CD4-positive, alpha-beta T cell treated with Interleukin-15 for 4 hours (primary cell): ENCODE data around the gene KIAA1958.
"Not testable (repeated sequence)": the region's sequence is repeated elsewhere in the genome, so short reads cannot be mapped to it uniquely, and the experiment has no call there.

Experiments
- DNase-seq: peaks from one replicate; pipeline ENCODE4 v3.0.0-alpha.2; 2020; ENCODE audit warnings: low spot score

Gene KIAA1958

DNA sequence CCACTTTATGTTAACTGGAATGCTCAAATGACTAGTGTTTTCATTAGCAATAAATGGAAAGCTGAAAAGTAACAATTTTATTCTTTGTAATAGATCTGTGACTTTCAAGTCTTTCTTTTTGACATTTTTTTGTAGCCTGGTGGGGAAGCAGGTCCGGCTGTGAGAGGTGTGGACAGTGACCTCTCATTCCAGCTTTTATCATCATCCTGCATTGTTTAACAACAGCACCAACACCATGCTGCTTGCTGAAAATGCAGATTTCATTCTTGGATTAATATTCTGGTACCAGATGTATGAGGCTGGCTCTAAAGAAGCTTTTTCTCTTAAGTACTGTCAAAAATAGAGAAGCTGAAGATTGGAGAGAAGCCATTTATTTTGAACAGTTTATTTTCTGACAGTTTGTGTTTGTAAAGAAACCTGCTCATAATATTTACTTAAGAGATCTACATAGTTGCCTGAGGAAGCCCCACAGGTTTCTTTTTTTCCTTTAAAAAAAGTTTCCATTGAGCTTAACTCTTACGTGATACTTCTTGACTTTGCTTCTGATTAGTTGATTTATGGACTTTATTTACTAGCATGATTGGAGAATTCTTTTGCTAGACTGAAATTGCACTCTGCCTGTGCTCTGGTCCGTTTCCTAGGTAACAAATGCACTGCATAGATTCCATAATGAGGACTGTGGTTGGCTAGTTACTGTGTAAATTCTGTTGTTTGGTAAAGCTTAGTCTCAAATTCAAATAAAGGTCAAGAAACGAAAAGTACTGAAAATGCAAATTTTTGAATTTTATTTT is 3.4 kb downstream of the KIAA1958 start:
- no peak for DNase-seq

DNA sequence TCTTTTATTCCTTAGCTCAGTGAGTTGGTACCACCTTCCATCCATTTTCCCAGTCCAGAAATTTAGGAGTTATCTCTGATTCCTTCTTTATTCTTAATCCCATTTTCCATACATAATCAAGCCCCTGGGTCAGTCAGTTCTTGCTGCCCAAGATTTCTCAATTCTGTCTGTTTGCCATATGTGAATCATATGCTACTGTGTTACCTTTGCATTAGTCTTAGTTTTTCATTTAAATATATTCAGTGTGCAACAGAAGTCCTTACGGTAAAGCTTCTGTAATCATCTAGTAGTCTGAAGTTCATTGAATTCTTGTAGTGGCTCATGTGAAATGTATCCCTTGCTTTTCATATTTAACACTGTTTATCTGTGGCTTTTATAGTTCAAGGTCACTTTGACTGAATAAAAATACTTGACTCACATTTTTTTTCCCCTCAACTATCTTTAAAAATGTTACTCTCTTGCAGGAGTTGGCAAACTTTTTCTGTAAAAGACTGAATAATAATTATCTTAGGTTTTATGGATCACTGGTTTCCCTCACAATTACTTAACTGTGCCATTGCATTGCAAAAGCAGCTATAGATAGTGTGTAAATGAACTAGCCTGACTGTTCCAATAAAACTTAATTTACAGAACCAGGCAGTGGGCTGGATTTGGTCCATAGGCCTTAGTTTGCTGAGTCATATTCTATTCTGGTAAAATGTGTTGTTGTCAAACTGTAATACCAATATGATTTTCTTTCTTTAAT is 6.9 kb downstream of the KIAA1958 start:
- no peak for DNase-seq

GRCh38 chr9:112494153-112494552 is 7.5 kb downstream of the KIAA1958 start:
- DNase-seq: no peak

DNA sequence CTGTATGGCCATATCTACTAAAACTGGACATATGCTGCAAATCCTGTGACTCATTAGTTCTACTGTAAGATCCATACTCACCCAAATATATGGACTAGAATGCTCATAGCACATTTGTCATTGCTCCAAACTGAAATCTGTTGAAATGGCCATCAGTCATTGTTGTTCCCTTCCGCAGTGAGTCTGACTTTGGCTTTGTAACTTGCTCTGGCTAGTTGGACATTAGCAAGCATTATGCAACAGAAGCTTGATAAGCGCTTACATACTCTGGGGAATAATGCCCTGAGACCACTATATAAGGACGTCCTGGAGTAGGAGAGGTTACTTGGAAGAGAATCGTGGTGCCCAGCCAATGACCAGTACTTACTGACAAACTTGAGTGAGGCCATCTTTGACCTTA is 9.0 kb downstream of the KIAA1958 start:
- no peak for DNase-seq

DNA sequence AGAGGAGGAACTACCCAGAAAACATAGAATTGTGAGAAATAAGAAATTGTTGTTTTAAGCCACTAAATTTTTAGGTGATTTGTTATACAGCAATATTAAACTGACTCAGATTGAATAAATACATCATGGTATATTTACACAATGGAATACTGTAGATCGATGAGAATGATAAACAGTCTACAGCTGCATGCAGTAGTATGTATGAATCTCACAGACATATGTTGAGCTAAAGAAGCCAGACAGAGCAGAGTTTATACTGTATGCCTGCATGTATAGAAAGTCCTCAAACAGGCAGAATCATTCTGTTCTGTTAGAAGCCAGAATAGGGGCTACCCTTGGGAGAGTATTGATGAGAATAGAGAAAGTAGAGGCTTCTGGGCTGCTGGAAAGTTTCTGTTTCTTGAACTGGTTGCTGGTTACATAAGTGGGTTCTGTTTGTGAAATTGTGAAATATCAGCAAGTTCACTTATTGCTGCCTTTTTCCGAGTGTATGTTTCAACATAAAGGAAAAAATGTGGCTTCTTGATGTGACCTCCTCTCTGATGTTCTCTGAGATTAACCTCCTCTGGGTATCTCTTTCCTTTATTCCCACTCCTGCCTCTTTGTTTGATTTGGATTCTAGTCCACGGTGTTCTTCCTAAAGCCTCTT is 9.6 kb downstream of the KIAA1958 start:
- DNase-seq: no peak

DNA sequence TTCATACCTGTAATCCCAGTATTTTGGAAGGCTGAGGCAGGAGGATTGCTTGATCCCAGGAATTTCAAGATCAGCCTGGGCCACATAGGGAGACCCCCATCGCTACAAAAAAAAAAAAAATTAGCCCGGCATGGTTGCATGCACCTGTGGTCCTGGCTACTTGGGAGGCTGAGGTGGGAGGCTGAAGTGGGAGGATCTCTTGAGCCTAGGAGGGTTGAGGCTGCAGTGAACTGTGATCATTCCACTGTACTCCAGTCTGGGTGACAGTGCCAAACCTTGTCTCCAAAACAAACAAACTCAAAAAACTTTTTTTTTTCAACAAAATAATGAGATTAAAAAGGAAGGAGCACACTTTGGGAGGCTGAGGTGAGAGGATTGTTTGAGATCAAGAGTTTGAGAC is 14.2 kb downstream of the KIAA1958 start:
- no peak for DNase-seq

DNA sequence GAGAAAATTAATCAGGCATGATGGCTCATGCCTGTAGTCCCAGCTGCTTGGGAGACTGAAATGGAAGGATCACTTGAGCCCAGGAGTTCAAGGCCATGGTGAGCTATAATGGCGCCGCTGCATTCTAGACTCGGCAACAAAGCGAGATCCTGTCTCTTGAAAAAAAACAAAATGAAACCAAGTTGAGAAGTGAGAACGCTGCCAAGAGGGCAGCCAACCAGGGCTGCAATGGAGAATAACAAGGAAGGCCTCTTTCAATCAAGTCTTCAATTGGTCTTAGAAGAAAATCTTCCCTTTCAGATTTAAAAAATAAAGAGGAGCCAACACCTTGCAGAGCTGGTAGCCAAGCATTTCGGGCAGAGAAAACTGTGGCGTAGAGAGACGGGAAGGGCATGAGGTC is 14.7 kb downstream of the KIAA1958 start:
- DNase-seq: no peak

- no peak for DNase-seq
These were observed 15.7 kb downstream of the KIAA1958 start for GRCh38 chr9:112502175-112502946.

DNA sequence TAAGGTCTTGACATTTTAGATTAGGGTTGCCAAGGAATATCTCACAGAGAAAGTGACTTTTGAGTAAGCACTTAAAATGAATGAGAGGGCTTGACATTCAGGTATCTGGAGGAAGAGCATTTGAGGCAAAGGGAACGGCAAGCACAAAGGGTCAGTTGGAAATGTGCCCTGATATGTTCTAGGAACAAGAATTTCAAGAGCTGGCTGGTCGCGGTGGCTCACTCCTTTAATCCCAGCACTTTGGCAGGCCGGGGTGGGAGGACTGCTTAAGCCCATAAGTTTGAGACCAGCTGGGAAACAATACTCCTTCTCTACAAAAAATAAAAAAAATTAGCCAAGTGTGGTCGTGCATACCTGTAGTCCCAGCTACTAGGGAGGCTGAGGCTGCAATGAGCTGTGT is 16.5 kb downstream of the KIAA1958 start:
- DNase-seq: no peak

DNA sequence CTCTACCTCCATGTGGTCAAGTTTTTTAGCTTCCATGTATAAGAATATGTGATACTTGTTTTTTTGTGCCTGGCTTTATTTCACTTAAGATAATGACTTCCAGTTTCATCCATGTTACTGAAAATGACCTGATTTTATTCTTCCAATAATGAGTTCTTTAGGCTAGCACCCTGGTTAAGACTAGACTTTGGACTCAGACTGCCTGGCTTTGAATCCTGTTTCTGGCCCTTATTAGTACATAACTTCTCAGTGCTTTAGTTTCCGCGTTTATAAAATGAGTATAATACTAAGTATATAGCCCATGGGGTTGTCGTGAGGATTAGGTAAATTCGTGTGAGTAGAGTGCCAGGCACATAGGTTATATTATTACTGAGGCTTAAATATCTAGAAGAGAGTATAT is 18.5 kb downstream of the KIAA1958 start:
- no peak for DNase-seq

- no peak for DNase-seq
These were observed 19.0 kb downstream of the KIAA1958 start for GRCh38 chr9:112505607-112506006.

DNA sequence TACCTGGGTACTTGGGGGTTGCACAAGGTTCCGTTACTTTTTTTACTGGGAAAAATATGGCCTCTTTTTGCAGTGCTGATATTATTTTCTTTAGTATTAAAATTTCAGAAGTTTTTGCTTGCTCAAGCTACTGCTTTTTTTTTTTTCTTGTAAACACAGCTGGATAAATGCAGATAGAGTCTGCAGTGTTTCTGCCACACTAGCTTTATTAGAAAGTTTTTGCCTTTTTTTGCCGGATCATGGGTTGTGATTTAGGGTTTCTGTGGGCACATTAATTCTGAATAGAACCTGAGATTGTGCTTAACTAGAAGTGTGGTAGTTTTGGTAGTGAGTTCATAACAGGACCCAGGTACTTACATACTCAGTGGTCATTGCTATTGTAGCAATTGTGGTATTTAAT is 19.9 kb downstream of the KIAA1958 start:
- no peak for DNase-seq

DNA sequence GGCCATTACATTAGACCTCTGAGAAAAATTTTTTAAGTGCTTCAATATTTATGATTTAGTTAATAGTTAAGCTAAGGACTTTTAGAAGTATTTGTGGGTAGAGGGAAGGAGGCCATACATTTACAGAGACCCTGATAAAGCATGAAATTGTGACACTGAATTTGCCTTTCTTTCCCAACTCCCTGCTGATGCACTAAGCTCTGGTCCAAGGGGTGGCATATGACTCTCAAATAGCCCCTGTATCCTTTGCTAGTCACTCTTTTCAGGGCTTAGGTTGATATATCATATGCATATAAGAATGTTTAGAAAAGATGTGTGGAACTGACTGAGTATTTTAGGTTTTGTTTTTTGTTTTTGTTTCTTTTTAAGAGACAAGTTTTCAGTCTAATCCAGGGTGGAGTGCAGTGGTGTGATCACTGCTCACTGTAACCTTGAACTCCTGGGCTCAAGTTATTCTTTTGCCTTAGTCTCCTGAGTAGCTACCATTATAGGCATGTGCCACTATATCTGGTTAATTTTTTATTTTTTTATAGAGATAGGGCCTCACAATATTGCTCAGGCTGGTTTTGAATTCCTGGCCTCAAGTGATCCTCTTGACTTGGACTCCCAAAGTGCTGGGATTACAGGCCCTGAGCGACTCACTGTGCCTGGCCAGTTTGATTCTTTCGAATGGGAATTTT is 20.5 kb downstream of the KIAA1958 start:
- DNase-seq: no peak

- no peak for DNase-seq
These were observed 21.8 kb downstream of the KIAA1958 start for GRCh38 chr9:112508377-112508776.

DNA sequence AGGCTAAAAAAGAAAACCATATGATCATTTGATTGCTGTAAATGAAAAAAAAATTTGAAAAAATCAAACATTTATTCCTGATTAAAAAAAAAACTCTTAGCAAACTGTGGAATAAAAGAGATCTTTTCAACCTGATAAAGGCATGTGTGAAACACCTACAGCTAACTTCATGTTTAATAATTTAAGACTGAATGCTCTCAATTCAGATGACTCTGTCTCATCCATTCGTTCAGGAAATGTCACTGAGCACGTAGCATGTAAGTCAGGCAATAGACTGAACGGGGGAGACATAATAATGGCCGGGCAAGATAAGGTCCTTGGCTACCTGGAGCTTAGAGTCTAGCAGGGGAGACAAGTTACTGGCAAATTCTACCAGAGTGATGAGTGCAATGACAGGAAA is 25.8 kb downstream of the KIAA1958 start:
- DNase-seq: not testable (repeated sequence)

GRCh38 chr9:112516769-112517168 is 30.1 kb downstream of the KIAA1958 start:
- no peak for DNase-seq

GRCh38 chr9:112520069-112520468 is 33.4 kb downstream of the KIAA1958 start:
- no peak for DNase-seq

DNA sequence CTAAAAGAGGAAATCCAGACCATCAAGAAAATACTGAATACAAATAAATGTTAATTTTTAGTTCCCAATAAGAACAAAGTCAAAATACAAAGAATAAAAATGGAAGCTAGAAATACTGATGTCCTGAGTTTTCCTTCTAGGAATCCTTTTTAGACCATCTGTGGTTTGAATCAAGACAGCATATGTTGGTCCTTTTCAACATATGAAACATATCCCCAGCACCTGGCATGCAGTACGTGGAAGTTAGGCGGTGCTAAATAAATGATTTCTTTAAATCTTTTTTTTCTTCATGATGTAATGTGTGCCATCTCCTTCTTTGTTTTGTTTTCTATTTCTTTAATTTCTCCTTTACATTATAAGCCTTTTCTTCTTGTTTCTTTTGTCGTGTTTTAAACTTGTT is 34.0 kb downstream of the KIAA1958 start:
- DNase-seq: no peak

DNA sequence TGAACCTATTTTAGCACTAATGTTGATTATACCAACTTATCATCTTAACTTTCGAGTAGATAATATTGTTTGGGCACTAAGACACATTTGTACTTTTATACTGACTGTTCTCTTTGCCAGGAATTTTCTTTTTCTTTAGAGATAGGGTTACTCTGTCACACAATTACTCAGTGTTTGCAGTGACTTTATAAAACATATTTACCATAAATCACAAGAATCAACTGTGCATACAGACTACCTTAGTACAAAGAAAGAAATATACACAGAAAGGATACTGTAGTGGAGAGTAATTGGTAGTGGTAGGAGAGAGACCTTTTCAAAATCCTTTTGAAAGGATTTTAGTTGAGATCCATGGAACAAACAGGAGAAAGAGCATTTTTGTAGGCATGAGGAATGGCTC is 40.3 kb downstream of the KIAA1958 start:
- DNase-seq: no peak

DNA sequence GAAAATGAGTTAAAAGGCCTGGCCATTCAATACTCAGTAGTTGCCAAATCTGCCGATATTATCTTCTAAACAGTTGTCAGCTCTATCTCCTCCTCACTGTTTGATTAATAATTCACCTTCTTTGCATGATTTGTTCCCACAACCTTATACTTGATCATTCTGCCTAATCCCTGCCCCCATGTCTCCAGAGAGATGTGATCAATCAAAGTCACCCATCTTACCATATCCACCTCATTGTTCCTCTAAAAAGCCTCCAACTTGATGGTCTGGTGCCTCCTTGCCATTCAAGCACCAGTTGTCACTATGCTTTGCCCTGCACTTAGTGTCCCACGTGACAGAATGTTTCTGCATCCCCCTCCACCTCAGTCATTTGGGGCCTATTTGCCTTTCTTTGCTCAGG is 41.3 kb downstream of the KIAA1958 start:
- DNase-seq: no peak

DNA sequence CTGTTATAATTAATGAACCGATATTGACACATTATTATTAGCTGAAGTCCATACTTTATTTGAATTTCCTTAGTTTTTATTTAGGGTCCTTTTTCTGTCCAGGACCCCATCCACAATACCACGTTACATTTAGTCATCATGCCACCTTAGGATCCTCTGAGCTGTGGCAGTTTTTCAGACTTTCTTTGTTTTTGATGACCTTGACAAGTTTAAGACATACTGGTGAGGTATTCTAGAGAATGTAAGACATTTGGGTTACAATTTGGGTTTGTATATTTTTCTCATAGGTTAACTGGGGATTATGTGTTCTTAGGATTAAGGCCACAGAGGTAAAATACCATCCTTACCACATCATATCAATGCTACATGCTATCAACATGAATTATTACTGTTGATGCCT is 42.7 kb downstream of the KIAA1958 start:
- DNase-seq: no peak

- DNase-seq: no peak
These were observed 44.2 kb downstream of the KIAA1958 start for GRCh38 chr9:112530751-112531205.
